CD8-positive, alpha-beta memory T cell (primary cell): Measurements from ENCODE around the gene AKAP14. TPM values are rescaled to one million over a fixed set of nuclear protein-coding genes. Genes with fewer than 3 reads are reported as not detected.

Experiments used
- CTCF ChIA-PET: fragments of 350-600 bp; sonication (Branson Sonifier 250); formaldehyde crosslinking; loops from one replicate; lab custom pipeline; 2021; ENCODE audit warnings: antibody characterized with exemption; lab: Charles Lee
- POLR2A ChIA-PET: fragments of 350-600 bp; sonication (Branson Sonifier 250); formaldehyde crosslinking; loops from one replicate; lab custom pipeline; 2021; ENCODE audit warnings: antibody characterized with exemption; lab: Charles Lee
- DNase-seq, 5 donors: peaks; one replicate each; pipeline versions ENCODE4 v3.0.0 to v3.0.0-alpha.2; 2020 to 2022; ENCODE audit warnings: mixed read lengths in 1 of 5
- H3K27ac ChIP-seq: one replicate; pipeline ENCODE4 v1.7.0; 2013; ENCODE audit warnings: low read depth, mild to moderate bottlenecking, low read length, moderate library complexity
- H3K27me3 ChIP-seq: 2 replicates; pipeline ENCODE4 v1.7.0; 2013; ENCODE audit warnings: low read length, mild to moderate bottlenecking; ENCODE audit not compliant: insufficient read depth, poor library complexity, severe bottlenecking
- H3K36me3 ChIP-seq: 2 replicates; pipeline ENCODE4 v1.7.0; 2013; ENCODE audit warnings: mild to moderate bottlenecking, low read length, moderate library complexity; ENCODE audit not compliant: insufficient read depth
- H3K4me1 ChIP-seq: 2 replicates; pipeline ENCODE4 v1.7.0; 2013; ENCODE audit warnings: mild to moderate bottlenecking, low read length, moderate library complexity; ENCODE audit not compliant: insufficient read depth
- H3K4me3 ChIP-seq: 2 replicates; pipeline ENCODE4 v1.7.0; 2013; ENCODE audit warnings: mild to moderate bottlenecking, low read length
- H3K9me3 ChIP-seq: 2 replicates; pipeline ENCODE4 v1.7.0; 2013; ENCODE audit warnings: mild to moderate bottlenecking, low read length
- H3K27ac Mint-ChIP-seq, 8 donors: one replicate each; pipeline ENCODE4 v1.8.0; 2020 to 2021; ENCODE audit warnings: mixed read lengths in 8 of 8, mild to moderate bottlenecking in 6 of 8, inconsistent platforms in 3 of 8, moderate library complexity in 3 of 8
- H3K27me3 Mint-ChIP-seq, 2 donors: one replicate each; pipeline ENCODE4 v1.8.0; 2020 to 2021; ENCODE audit warnings: mixed read lengths in 2 of 2, mild to moderate bottlenecking in 1 of 2, moderate library complexity in 1 of 2
- H3K36me3 Mint-ChIP-seq, 3 donors: one replicate each; pipeline ENCODE4 v1.8.0; 2020 to 2021; ENCODE audit warnings: mixed read lengths in 3 of 3, inconsistent platforms in 1 of 3, mild to moderate bottlenecking in 1 of 3
- H3K4me1 Mint-ChIP-seq, 3 donors: one replicate each; pipeline ENCODE4 v1.8.0; 2020 to 2021; ENCODE audit warnings: mixed read lengths in 3 of 3, inconsistent platforms in 1 of 3, mild to moderate bottlenecking in 1 of 3
- H3K4me3 Mint-ChIP-seq, 7 donors: one replicate each; pipeline ENCODE4 v1.8.0; 2020 to 2021; ENCODE audit warnings: mixed read lengths in 7 of 7, mild to moderate bottlenecking in 6 of 7, moderate library complexity in 4 of 7, inconsistent platforms in 2 of 7
- H3K9me3 Mint-ChIP-seq, 5 donors: one replicate each; pipeline ENCODE4 v1.8.0; 2020 to 2022; ENCODE audit warnings: mixed read lengths in 5 of 5, mild to moderate bottlenecking in 3 of 5, moderate library complexity in 2 of 5, inconsistent platforms in 1 of 5
- polyA plus RNA-seq: library from polyadenylated mRNA; unstranded; fragments of 300-500 nt; fragmentation: Illumina TruSeq; gene quantifications from one replicate; pipeline ENCODE4 v1.2.3, GENCODE V29; 2021
- total RNA-seq, 2 experiments: library from RNA; stranded (reverse); gene quantifications; one replicate each; pipeline ENCODE4 v1.2.3, GENCODE V29; 2021

Gene AKAP14
- total RNA-seq = not detected
- not detected for polyA plus RNA-seq

GRCh38 chrX:119895843-119896326 is at the start of gene AKAP14:
AKAP14 (plus strand) TSS chrX:119895893; CDS start chrX:119903224, 7,331 bp downstream.
- no peak within 1 kb of the TSS for H3K27ac ChIP-seq
- CTCF ChIA-PET = no interaction called here

DNA sequence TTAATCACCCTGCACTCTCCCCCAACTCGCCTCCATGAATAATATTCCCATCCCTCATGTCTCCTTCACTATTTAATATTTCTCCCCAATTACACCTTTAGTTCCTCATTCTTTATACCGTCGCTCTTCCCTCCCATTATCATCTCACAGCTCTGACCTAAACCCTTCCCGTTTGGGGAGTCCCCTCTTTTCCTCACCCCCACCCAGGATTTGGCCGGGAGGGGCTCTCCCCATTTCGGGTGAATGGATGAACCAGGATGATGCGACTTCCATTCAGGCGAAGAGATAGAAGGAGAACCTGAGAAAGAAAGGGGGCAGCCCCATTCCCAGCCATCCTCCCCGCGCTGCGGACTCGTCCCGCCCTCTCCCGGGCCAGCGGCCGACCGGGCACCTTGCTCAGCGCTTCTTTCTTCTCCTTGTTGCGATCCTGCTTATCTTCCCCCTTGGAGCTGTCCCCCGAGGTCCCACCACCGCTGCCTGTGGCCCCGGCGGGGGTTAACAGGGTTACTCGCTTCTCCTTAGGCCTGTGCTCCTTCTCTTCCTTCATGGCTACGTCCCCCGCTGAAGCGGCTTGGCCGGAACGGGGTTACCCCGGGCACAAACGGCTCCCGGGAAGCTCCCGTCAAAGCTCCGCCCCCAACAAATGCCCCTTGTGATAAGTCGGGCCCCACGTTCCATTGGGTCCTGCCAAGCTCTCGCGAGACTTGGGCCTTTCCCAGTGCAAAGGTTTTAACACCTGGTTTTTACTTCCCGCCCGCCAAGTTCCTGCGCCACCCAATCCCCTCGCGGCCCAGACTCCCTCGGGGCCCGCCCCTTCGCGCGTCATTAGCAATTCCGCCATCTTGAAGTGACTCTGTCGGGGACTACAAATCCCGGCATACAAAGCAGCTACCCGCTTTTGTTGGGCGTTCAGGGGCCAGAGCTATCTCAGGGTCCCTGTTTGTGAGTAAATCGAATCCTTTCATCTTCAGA is 43.0 kb upstream of the AKAP14 start, which contains the start of gene UPF3B:
Gene UPF3B, minus strand, starts transcription at position 582 of the 972 bp plus-strand sequence. Its CDS starts 35 bp downstream, at position 547.
- Histone ChIP-seq H3K36me3 (no peaks in the 10 kb centered on the region), H3K27ac (peak within 1 kb of the TSS; percentile 91), H3K9me3 (no peaks in the 10 kb centered on the region), H3K4me3 (peak within 1 kb of the TSS; percentile 74), H3K4me1 (no peaks in the 10 kb centered on the region), H3K27me3 (no peaks in the 10 kb centered on the region)
- ChIA-PET CTCF (interaction anchor here (0.8 kb wide), 1 partner anchor 123 kb away, joined by 3 read pairs; no protein-coding TSS in a partner anchor), POLR2A (interaction anchor here (0.7 to 2.3 kb wide), 3 partner anchors 18 to 385 kb away, joined by 3 to 29 read pairs (median 10); partner anchors contain the start of genes NDUFA1, RNF113A, RPL39 and SLC25A5)
- DNase-seq = peak; percentile 88 to 98 (median 93)
- peak within 1 kb of the TSS; percentile 85 to 100 (median 98) for H3K27ac Mint-ChIP-seq
- peaks cover 14 to 37% (median 15%) of the 10 kb centered on the region in 3 donors for H3K4me1 Mint-ChIP-seq
- peak within 1 kb of the TSS; percentile 97 to 99 (median 99) for H3K4me3 Mint-ChIP-seq
- H3K36me3 Mint-ChIP-seq = peaks cover 0 to 27% (median 0%) of the 10 kb centered on the region in 3 donors
- no peaks in the 10 kb centered on the region for H3K9me3 Mint-ChIP-seq
- H3K27me3 Mint-ChIP-seq = peaks cover 7 to 10% of the 10 kb centered on the region in 2 donors

More at GRCh38 chrX:119895843-119896326, at the start of gene AKAP14:
- H3K9me3 ChIP-seq = no peaks in the 10 kb centered on the region
- H3K27ac Mint-ChIP-seq = no peak within 1 kb of the TSS
- no peaks in the 10 kb centered on the region for H3K4me1 ChIP-seq
- H3K36me3 Mint-ChIP-seq = no peaks in the 10 kb centered on the region
- POLR2A ChIA-PET = no interaction called here
- no peaks in the 10 kb centered on the region for H3K27me3 ChIP-seq
- no peak for DNase-seq
- no peak within 1 kb of the TSS for H3K4me3 ChIP-seq
- peaks cover 0 to 3% (median 2%) of the 10 kb centered on the region in 3 donors for H3K4me1 Mint-ChIP-seq
- no peaks in the 10 kb centered on the region for H3K9me3 Mint-ChIP-seq
- H3K27me3 Mint-ChIP-seq = peaks cover 0 to 10% of the 10 kb centered on the region in 2 donors
- no peak within 1 kb of the TSS for H3K4me3 Mint-ChIP-seq
- H3K36me3 ChIP-seq = no peaks in the 10 kb centered on the region

DNA sequence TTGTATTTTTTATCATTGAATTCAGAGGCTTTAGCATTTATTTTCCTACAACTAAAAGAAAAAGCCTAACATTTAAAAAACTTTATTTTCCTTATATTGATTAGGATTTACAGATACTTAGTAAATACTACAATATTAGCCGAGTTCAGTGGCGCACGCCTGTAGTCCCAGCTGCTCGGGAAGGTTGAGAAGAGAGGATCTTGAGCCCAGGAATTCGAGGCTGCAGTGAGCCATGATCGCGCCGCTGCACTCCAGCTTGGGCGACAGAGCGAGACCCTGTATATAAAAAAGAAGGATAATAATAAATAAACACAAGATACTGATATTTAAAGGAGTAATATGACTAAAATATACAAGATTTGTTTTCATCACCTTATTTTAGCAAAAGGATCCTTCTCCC is 42.2 kb upstream of the AKAP14 start:
- POLR2A ChIA-PET = interaction anchor here (1.4 to 2.3 kb wide), 2 partner anchors 17 to 62 kb away, joined by 10 to 29 read pairs; partner anchors contain the start of genes NDUFA1, RNF113A and RPL39
- no peaks in the 10 kb centered on the region for H3K27me3 ChIP-seq

DNA sequence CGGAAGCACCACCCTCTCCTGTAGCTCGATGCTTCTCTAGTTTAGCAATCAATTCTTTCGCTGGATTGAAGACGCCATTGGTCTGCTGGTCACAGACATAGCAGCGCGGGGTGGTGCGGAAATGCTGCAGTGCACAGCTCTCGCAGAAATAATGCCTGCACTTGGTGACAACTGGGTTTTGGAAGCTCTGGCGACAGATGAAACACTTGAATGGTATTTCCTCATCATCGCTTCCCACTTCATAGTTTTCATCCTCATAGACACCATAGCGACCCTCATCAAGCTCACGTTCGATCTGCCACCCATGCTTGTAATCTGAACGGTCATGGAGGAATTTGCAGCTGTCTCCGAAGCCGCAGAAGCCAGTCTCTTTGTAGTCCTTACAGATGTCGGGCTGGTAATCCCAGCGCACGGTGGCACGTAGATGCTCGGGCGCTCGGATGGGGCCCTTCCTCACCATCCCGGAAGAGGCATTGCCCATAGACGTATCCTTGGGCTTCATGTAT is 25.0 kb upstream of the AKAP14 start:
- peaks cover 0 to 24% (median 0%) of the 10 kb centered on the region in 3 donors for H3K36me3 Mint-ChIP-seq
- peaks cover 26 to 29% (median 28%) of the 10 kb centered on the region in 3 donors for H3K4me1 Mint-ChIP-seq
- no peaks in the 10 kb centered on the region for H3K27me3 ChIP-seq
- peak overlapping the region; percentile 98 to 100 (median 99) for H3K27ac Mint-ChIP-seq
- H3K9me3 Mint-ChIP-seq = peaks cover 0 to 2% (median 0%) of the 10 kb centered on the region in 5 donors
- no peaks in the 10 kb centered on the region for H3K9me3 ChIP-seq
- ChIA-PET POLR2A (interaction anchor here (0.7 to 2.9 kb wide), 9 partner anchors 11 to 402 kb away, joined by 3 to 29 read pairs (median 5); partner anchors contain the start of genes RPL39, SLC25A5, SOWAHD and UBE2A), CTCF (interaction anchor here (1.3 to 2.2 kb wide), 4 partner anchors 12 to 79 kb away, joined by 4 to 9 read pairs (median 6); partner anchors contain the start of gene RPL39)
- peak overlapping the region; percentile 97 to 100 (median 99) for H3K4me3 Mint-ChIP-seq
- peaks cover 0 to 4% of the 10 kb centered on the region in 2 donors for H3K27me3 Mint-ChIP-seq
- H3K36me3 ChIP-seq = no peaks in the 10 kb centered on the region
- peak overlapping the region; percentile 93 for H3K4me3 ChIP-seq
- peak; percentile 15 to 54 (median 27) for DNase-seq
- peaks cover 9% of the 10 kb centered on the region for H3K4me1 ChIP-seq
- peak overlapping the region; percentile 95 for H3K27ac ChIP-seq

More for the DNA sequence above, 42.2 kb upstream of the AKAP14 start:
- H3K4me1 ChIP-seq = no peaks in the 10 kb centered on the region
- H3K36me3 ChIP-seq = no peaks in the 10 kb centered on the region
- no peaks in the 10 kb centered on the region for H3K9me3 Mint-ChIP-seq
- peak overlapping the region; percentile 85 to 99 (median 98) for H3K27ac Mint-ChIP-seq
- H3K4me1 Mint-ChIP-seq = peaks cover 14 to 34% (median 15%) of the 10 kb centered on the region in 3 donors
- peak overlapping the region in 5 of 7 donors; percentile 97 to 99 (median 99) for H3K4me3 Mint-ChIP-seq
- H3K4me3 ChIP-seq = no peak overlapping the region
- peak overlapping the region; percentile 91 for H3K27ac ChIP-seq
- H3K9me3 ChIP-seq = no peaks in the 10 kb centered on the region
- H3K27me3 Mint-ChIP-seq = peaks cover 7 to 12% of the 10 kb centered on the region in 2 donors
- H3K36me3 Mint-ChIP-seq = peaks cover 0 to 23% (median 0%) of the 10 kb centered on the region in 3 donors
- CTCF ChIA-PET = interaction anchor here (0.8 kb wide), 1 partner anchor 124 kb away, joined by 3 read pairs; no protein-coding TSS in a partner anchor
- DNase-seq = no peak

DNA sequence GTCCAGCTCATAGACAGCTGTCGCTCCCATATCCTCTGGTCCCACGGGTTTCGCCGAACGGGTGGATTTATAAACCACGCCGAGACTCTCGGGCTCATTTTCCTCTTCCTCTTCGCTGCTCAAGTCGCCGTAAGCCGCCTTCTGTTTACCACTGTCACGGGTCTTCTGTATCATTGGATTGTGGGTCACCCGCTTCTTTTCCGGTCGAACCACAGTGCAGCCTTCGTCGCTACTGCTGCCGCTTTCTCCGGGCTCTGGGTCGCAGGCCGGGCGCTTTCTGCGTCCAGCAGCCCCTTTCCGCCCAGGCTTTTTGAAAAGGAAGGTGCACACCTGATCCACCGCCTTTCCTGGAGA is 24.5 kb upstream of the AKAP14 start:
- Histone ChIP-seq H3K27me3 (no peaks in the 10 kb centered on the region), H3K4me1 (peaks cover 9% of the 10 kb centered on the region), H3K27ac (peak overlapping the region; percentile 95), H3K36me3 (no peaks in the 10 kb centered on the region), H3K9me3 (no peaks in the 10 kb centered on the region), H3K4me3 (peak overlapping the region; percentile 93)
- ChIA-PET CTCF (interaction anchor here (1.3 to 2.2 kb wide), 4 partner anchors 13 to 80 kb away, joined by 4 to 9 read pairs (median 6); partner anchors contain the start of gene RPL39), POLR2A (interaction anchor here (0.7 to 2.9 kb wide), 9 partner anchors 11 to 403 kb away, joined by 3 to 29 read pairs (median 5); partner anchors contain the start of genes RPL39, SLC25A5, SOWAHD and UBE2A)
- peaks cover 0 to 2% (median 0%) of the 10 kb centered on the region in 5 donors for H3K9me3 Mint-ChIP-seq
- peaks cover 0 to 28% (median 3%) of the 10 kb centered on the region in 3 donors for H3K36me3 Mint-ChIP-seq
- H3K27me3 Mint-ChIP-seq = peaks cover 0 to 4% of the 10 kb centered on the region in 2 donors
- peak overlapping the region; percentile 97 to 100 (median 99) for H3K4me3 Mint-ChIP-seq
- peak in 3 of 5 donors; percentile 27 to 72 (median 64) for DNase-seq
- peaks cover 26 to 29% (median 28%) of the 10 kb centered on the region in 3 donors for H3K4me1 Mint-ChIP-seq
- peak overlapping the region; percentile 98 to 100 (median 99) for H3K27ac Mint-ChIP-seq

DNA sequence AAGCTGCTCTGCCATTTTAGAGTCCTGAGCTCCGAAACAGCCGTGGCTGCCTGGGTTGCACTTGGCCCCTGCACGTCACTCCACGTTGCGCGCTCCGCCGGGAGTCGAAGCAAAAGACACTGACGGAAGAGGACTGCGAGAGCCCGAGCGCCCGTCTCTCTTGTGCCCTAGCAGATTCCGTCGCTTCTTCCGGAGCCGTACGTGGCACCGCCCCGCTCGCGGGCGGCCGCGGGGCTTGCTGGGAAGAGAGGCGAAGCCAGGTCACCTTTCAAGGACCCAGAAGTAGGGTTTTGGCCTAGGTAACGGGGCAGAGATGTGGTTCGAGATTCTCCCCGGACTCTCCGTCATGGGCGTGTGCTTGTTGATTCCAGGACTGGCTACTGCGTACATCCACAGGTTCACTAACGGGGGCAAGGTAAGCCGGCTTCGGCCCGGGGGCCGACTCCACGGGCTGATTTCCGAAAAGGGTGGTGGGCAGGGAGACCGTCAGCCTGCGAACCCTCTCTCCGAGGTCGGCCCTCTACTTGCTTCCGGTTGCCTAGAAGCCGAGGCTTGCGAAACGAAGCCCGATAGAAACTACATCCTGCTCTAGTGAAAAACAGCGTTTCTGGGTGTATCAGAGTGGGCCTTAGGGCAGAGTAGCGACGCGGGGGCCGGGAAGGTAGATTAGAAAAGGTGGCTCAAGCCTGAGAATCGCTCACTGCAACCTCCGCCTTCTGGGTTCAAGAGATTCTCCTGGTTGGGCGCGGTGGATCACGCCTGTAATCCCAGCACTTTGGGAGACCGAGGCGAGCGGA is 23.9 kb upstream of the AKAP14 start, which contains the start of the genes NDUFA1 and RNF113A:
Gene NDUFA1, plus strand, starts transcription at position 234 of the 797 bp plus-strand sequence. Its CDS starts 80 bp downstream, at position 314.
Gene RNF113A, minus strand, starts transcription at position 135 of the 797 bp plus-strand sequence. Its CDS starts 120 bp downstream, at position 15.
- CTCF ChIA-PET = interaction anchor here (2.2 kb wide), 1 partner anchor 16 kb away, joined by 7 read pairs; no protein-coding TSS in a partner anchor
- Histone ChIP-seq H3K4me3 (peak within 1 kb of the TSS; percentile 93), H3K9me3 (no peaks in the 10 kb centered on the region), H3K27ac (peak within 1 kb of the TSS; percentile 95), H3K36me3 (no peaks in the 10 kb centered on the region), H3K27me3 (no peaks in the 10 kb centered on the region), H3K4me1 (peaks cover 9% of the 10 kb centered on the region)
- H3K27me3 Mint-ChIP-seq = peaks cover 0 to 2% of the 10 kb centered on the region in 2 donors
- peak; percentile 71 to 91 (median 85) for DNase-seq
- H3K4me1 Mint-ChIP-seq = peaks cover 26 to 29% (median 28%) of the 10 kb centered on the region in 3 donors
- H3K36me3 Mint-ChIP-seq = peaks cover 0 to 30% (median 3%) of the 10 kb centered on the region in 3 donors
- H3K27ac Mint-ChIP-seq = peak within 1 kb of the TSS; percentile 98 to 100 (median 99)
- peaks cover 0 to 2% (median 0%) of the 10 kb centered on the region in 5 donors for H3K9me3 Mint-ChIP-seq
- H3K4me3 Mint-ChIP-seq = peak within 1 kb of the TSS; percentile 97 to 100 (median 99)
- POLR2A ChIA-PET = interaction anchor here (0.7 to 2.9 kb wide), 8 partner anchors 19 to 403 kb away, joined by 3 to 29 read pairs (median 5); partner anchors contain the start of genes RPL39, SLC25A5, UBE2A and UPF3B
